ENCODE measurements around the gene CALML4.

Gene CALML4

DNA sequence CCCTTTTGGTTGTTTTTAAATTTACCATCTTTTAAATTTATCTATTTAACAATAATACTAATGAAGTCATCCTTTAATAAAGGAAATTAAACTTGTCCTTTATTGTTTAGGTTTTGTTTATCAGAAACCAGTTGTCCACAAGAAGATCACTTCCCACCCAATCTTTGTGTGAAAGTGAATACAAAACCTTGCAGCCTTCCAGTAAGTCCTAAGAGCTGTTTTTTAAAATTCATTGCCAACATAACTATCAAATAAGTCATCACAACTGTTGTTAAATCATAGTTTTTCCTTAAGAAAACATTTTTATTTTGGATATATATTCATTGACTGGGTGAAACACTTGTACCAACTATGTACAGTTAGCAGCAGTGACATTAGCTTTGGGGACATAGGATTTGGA lies 59.4 kb downstream of the CALML4 start:
- Histone ChIP-seq H3K36me3 (ENCODE audit: insufficient read depth, low read length) (peaks cover 8% of the 10 kb centered on the region; the same call in 1 of the 2 replicates), H3K4me3 (ENCODE audit: low read depth, low read length) (no peak overlapping the region), H2AFZ (ENCODE audit: low read length, unreplicated experiment) (no peak overlapping the region), H3K27ac (ENCODE audit: low read depth, low read length) (no peak overlapping the region), H3K27me3 (ENCODE audit: insufficient read depth, low read length) (no peaks in the 10 kb centered on the region), H3K79me2 (ENCODE audit: control insufficient read depth, insufficient read depth, low read length, unreplicated experiment) (peaks cover 4% of the 10 kb centered on the region), H3K4me1 (ENCODE audit: control insufficient read depth, insufficient read depth, low read length, unreplicated experiment) (peaks cover 16% of the 10 kb centered on the region)

GRCh38 chr15:68143785-68144184 lies 61.3 kb downstream of the CALML4 start:
- Histone ChIP-seq H2AFZ (ENCODE audit: low read length, unreplicated experiment) (no peak overlapping the region), H3K4me3 (ENCODE audit: low read depth, low read length) (no peak overlapping the region), H3K36me3 (ENCODE audit: insufficient read depth, low read length) (peaks cover 12% of the 10 kb centered on the region), H3K27ac (ENCODE audit: low read depth, low read length) (no peak overlapping the region), H3K4me1 (ENCODE audit: control insufficient read depth, insufficient read depth, low read length, unreplicated experiment) (peaks cover 13% of the 10 kb centered on the region), H3K27me3 (ENCODE audit: insufficient read depth, low read length) (no peaks in the 10 kb centered on the region), H3K79me2 (ENCODE audit: control insufficient read depth, insufficient read depth, low read length, unreplicated experiment) (peaks cover 4% of the 10 kb centered on the region)

- Histone ChIP-seq H2AFZ (ENCODE audit: low read length, unreplicated experiment) (no peak overlapping the region), H3K4me3 (ENCODE audit: low read depth, low read length) (no peak overlapping the region), H3K27ac (ENCODE audit: low read depth, low read length) (no peak overlapping the region), H3K79me2 (ENCODE audit: control insufficient read depth, insufficient read depth, low read length, unreplicated experiment) (peaks cover 5% of the 10 kb centered on the region), H3K4me1 (ENCODE audit: control insufficient read depth, insufficient read depth, low read length, unreplicated experiment) (peaks cover 10% of the 10 kb centered on the region), H3K27me3 (ENCODE audit: insufficient read depth, low read length) (no peaks in the 10 kb centered on the region), H3K36me3 (ENCODE audit: insufficient read depth, low read length) (peaks cover 12% of the 10 kb centered on the region)
These were observed 62.0 kb downstream of the CALML4 start for GRCh38 chr15:68143129-68143528.

All from ACC112 (cell line).